Measurements from ENCODE around the gene ARMC7. TPM values are rescaled to one million over a fixed set of nuclear protein-coding genes. Genes with fewer than 3 reads are reported as not detected.

Gene ARMC7
- total and polyA plus RNA-seq, 2 of the 13 experiments (the other 11 are each of a cell fraction or from before 2014, with no cell fraction given), result 3.9 to 4.2 TPM

DNA sequence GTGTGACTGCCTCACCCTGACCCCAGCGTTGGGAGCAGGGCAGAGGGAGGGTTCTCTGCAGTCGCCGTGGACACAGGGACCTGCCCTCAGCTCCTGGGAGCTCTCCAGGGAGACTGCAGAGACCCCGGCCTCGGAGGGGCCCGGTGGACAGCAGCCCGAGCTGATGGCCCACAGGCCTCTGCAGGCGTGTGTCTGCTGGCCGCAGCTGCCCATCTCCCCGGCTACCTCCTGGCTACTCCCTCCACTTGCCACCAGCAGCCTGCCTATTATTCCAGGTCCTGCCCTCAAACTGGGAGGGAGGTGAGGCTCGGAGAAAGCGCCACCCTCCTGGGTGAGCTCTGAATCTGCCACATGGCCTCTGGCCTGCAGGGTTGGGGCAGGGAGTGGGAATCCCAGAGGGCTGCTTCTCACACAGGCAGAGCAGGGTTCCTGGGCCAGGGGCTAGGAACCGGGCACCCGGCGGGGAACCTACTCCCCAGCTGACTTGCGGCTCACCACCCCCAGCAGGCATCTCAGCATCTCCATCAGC is 14.8 kb upstream of the ARMC7 start:
- intact Hi-C loops (cut with micrococcal nuclease; ENCODE audit: unreplicated experiment), result no loop called here
- Histone ChIP-seq H3K4me3 (replicated peaks in 1 of 3; ENCODE audit: insufficient read depth in 1 of 3, low read depth in 2 of 3, low read length in 3 of 3) (peak overlapping the region in 1 of 3 experiments; percentile 44; a peak in 1 of 6 replicates), H3K27ac (ENCODE audit: extremely low read length, insufficient read depth, low read length) (no peak overlapping the region), H3K4me1 (ENCODE audit: insufficient read depth, low read length) (peaks cover 73% of the 10 kb centered on the region), H4K20me1 (ENCODE audit: insufficient read depth, low read length) (no peaks in the 10 kb centered on the region; the same call in 1 of the 2 replicates), H3K27me3 (ENCODE audit: control insufficient read depth in 1 of 2, insufficient read depth in 2 of 2, low read length in 2 of 2) (peaks cover 3 to 25% of the 10 kb centered on the region in 2 experiments; a peak in 3 of 5 replicates), H3K4me2 (ENCODE audit: low read depth, low read length) (peak overlapping the region; percentile 47), H3K79me2 (ENCODE audit: insufficient read depth, low read length) (no peaks in the 10 kb centered on the region), H2AFZ (ENCODE audit: low read length) (no peak overlapping the region), H3K9ac (ENCODE audit: insufficient read depth, low read depth, low read length) (no peak overlapping the region), H3K9me3 (ENCODE audit: low read length) (no peaks in the 10 kb centered on the region), H3K36me3 (replicated peaks in 1 of 2; ENCODE audit: control insufficient read depth in 1 of 2, insufficient read depth in 2 of 2, low read length in 2 of 2) (no peaks in the 10 kb centered on the region)
- ATAC-seq, result peak; percentile 1
- TF ChIP-seq SMARCE1 (IDR thresholded peaks at IDR 0.05; ENCODE audit: borderline replicate concordance) (no peak), HOXA7 (CRISPR knock-in tag; IDR thresholded peaks at IDR 0.05) (no peak), ZNF101 (CRISPR knock-in tag; IDR thresholded peaks at IDR 0.05; ENCODE audit: borderline replicate concordance, low read depth) (no peak), AGO2 (optimal IDR thresholded peaks at IDR 0.05; ENCODE audit: low read depth, low read length) (peak; percentile 51), ZNF598 (CRISPR knock-in tag; IDR thresholded peaks at IDR 0.05; ENCODE audit: borderline replicate concordance) (0 out of 2 replicates have a peak, but pooled peaks have one; percentile 41), RNF2 (conservative IDR thresholded peaks at IDR 0.05; ENCODE audit: low read depth) (0 out of 2 replicates have a peak, but pooled peaks have one; percentile 14), MTERF4 (CRISPR knock-in tag; IDR thresholded peaks at IDR 0.05) (no peak), PAX8 (CRISPR knock-in tag; IDR thresholded peaks at IDR 0.05; ENCODE audit: borderline replicate concordance) (no peak), ZNF687 (CRISPR knock-in tag; IDR thresholded peaks at IDR 0.05) (peak; percentile 61), ZFX (CRISPR knock-in tag; IDR thresholded peaks at IDR 0.05; ENCODE audit: low read depth) (peak; percentile 28; the same call in 1 of the 2 replicates), FOXA3 (CRISPR knock-in tag; IDR thresholded peaks at IDR 0.05) (no peak), RXRA (CRISPR knock-in tag; IDR thresholded peaks at IDR 0.05) (peak; percentile 39; the same call in 1 of the 2 replicates), TRIM24 (CRISPR knock-in tag; IDR thresholded peaks at IDR 0.05) (no peak), ZNF781 (CRISPR knock-in tag; IDR thresholded peaks at IDR 0.05; ENCODE audit: borderline replicate concordance, not compliant biosample characterization) (no peak), ZNF775 (CRISPR knock-in tag; IDR thresholded peaks at IDR 0.05; ENCODE audit: borderline replicate concordance) (no peak)
- TF ChIP-seq, protein P1, sequence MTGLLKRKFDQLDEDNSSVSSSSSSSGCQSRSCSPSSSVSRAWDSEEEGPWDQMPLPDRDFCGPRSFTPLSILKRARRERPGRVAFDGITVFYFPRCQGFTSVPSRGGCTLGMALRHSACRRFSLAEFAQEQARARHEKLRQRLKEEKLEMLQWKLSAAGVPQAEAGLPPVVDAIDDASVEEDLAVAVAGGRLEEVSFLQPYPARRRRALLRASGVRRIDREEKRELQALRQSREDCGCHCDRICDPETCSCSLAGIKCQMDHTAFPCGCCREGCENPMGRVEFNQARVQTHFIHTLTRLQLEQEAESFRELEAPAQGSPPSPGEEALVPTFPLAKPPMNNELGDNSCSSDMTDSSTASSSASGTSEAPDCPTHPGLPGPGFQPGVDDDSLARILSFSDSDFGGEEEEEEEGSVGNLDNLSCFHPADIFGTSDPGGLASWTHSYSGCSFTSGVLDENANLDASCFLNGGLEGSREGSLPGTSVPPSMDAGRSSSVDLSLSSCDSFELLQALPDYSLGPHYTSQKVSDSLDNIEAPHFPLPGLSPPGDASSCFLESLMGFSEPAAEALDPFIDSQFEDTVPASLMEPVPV (CRISPR knock-in tag; IDR thresholded peaks at IDR 0.05), result 0 out of 2 replicates have a peak, but pooled peaks have one; percentile 31
- DNase-seq (ENCODE audit: low spot score), result no peak
- 25% methylated on average over 5 of the region's 16 CpGs for WGBS (ENCODE audit: low lambda C conversion rate)
- ChIA-PET CTCF (ENCODE audit: low intra/inter-chr PET ratio, low total read pairs) (no interaction called here), POLR2A (interaction anchor here (0.8 to 2.2 kb wide), 7 partner anchors 8 to 361 kb away, joined by 3 to 20 read pairs (median 4); partner anchors contain the start of genes ARMC7, SLC16A5 and TMEM94)
- FAIRE-seq, result no peak
- in situ Hi-C loops (cut with HindIII; ENCODE audit: extremely low pct_ligation_motif_present, low pct_unique_long_range_greater_than_20kb), result no loop called here
- BruUV-seq (replicated peaks), result no TSS peak
